HL-60 (cell line): ENCODE data around the gene SLC41A3.

Experiments used
- DNase-seq, 2 experiments: peaks; one replicate each; pipeline ENCODE4 v3.0.0-alpha.2; 2010 to 2020; ENCODE audit warnings: low read depth in 1 of 2, low spot score in 1 of 2
- H3K27ac ChIP-seq: fragments of 250-450 bp; sonication (Bioruptor Pico); replicated peaks from 2 replicates; pipeline ENCODE4 v1.5.1; 2020; ENCODE audit warnings: mild to moderate bottlenecking, moderate library complexity
- H3K27me3 ChIP-seq: fragments of 250-450 bp; sonication (Bioruptor Pico); 2 replicates; pipeline ENCODE4 v1.5.1; 2021; ENCODE audit warnings: mild to moderate bottlenecking, moderate library complexity; ENCODE audit not compliant: insufficient read depth, poor library complexity, severe bottlenecking
- H3K4me3 ChIP-seq: replicated peaks from 2 replicates; pipeline ENCODE4 v1.5.1; 2011; ENCODE audit warnings: mild to moderate bottlenecking, control low read depth, low read length; ENCODE audit not compliant: insufficient read depth
- CTCF ChIP-seq: IDR thresholded peaks from one replicate; pipeline ENCODE4 v1.5.1; 2011; ENCODE audit warnings: low read length, control low read depth, inconsistent platforms; ENCODE audit not compliant: insufficient read depth
- GABPA ChIP-seq: IDR thresholded peaks from 2 replicates; pipeline ENCODE4 v1.6.1; 2012; ENCODE audit warnings: low read depth
- POLR2AphosphoS5 ChIP-seq: IDR thresholded peaks from 2 replicates; pipeline ENCODE4 v1.6.1; 2012; ENCODE audit warnings: low read depth
- REST ChIP-seq: IDR thresholded peaks from 2 replicates; pipeline ENCODE4 v1.6.1; 2012; ENCODE audit warnings: low read depth; ENCODE audit not compliant: insufficient replicate concordance
- SPI1 ChIP-seq: IDR thresholded peaks from 2 replicates; pipeline ENCODE4 v1.6.1; 2012; ENCODE audit warnings: low read depth, mild to moderate bottlenecking, borderline replicate concordance

Gene SLC41A3

GRCh38 chr3:126127452-126127851, 43.5 kb upstream of the SLC41A3 start:
- H3K4me3 ChIP-seq = no peak overlapping the region
- no peaks in the 10 kb centered on the region for H3K27me3 ChIP-seq
- no peak for DNase-seq
- TF ChIP-seq GABPA (no peak), REST (no peak), POLR2AphosphoS5 (no peak), SPI1 (no peak), CTCF (no peak)
- H3K27ac ChIP-seq = no peak overlapping the region

- DNase-seq = no peak
- no peak overlapping the region for H3K4me3 ChIP-seq
- no peaks in the 10 kb centered on the region for H3K27me3 ChIP-seq
- TF ChIP-seq REST (no peak), CTCF (no peak), SPI1 (no peak), POLR2AphosphoS5 (no peak), GABPA (no peak)
- H3K27ac ChIP-seq = no peak overlapping the region
Measured at GRCh38 chr3:126126811-126127431, 43.0 kb upstream of the SLC41A3 start.

- Histone ChIP-seq H3K27me3 (no peaks in the 10 kb centered on the region), H3K4me3 (no peak overlapping the region), H3K27ac (no peak overlapping the region)
- no peak for TF ChIP-seq SPI1
- TF ChIP-seq REST = no peak
- no peak for TF ChIP-seq POLR2AphosphoS5
- no peak for TF ChIP-seq GABPA
- TF ChIP-seq CTCF = no peak
- no peak for DNase-seq
Measured at GRCh38 chr3:126126286-126126685, 42.4 kb upstream of the SLC41A3 start.
